ENCODE data around the gene CABCOCO1. TPM values are rescaled to one million over a fixed set of nuclear protein-coding genes. Genes with fewer than 3 reads are reported as not detected.
"Not testable (repeated sequence)": the region's sequence is repeated elsewhere in the genome, so short reads cannot be mapped to it uniquely, and the experiment has no call there.

The CABCOCO1 gene
- total RNA-seq, 1 donor from 2014 or later, result 0.35 TPM

DNA sequence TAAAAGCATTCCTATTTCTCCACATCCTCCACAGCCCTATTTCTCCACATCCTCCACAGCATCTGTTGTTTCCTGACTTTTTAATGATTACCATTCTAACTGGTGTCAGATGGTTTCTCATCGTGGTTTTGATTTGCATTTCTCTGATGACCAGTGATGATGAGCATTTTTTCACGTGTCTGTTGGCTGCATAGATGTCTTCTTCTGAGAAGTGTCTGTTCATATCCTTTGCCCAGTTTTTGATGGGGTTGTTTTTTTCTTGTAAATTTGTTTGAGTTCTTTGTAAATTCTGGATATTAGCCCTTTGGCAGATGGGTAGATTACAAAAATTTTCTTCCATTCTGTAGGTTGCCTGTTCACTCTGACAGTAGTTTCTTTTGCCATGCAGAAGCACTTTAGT lies 49.4 kb downstream of the CABCOCO1 start:
- not testable (repeated sequence) for DNase-seq (ENCODE audit: low spot score)

DNA sequence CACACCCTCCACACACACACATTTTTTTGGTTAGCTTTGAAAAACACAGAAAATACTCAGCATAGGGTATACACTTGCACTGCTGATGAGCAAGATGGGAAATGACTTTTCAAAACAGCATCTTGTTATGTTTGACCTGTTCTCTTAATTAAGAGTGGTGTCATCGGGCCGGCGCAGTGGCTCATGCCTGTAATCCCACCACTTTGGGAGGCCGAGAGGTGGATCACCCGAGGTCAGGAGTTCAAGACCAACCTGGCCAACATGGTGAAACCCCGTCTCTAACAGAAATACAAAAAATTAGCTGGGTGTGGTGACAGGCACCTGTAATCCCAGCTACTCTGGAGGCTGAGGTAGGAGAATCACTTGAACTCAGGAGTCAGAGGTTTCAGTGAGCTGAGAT lies 56.7 kb downstream of the CABCOCO1 start:
- not testable (repeated sequence) for DNase-seq (ENCODE audit: low spot score)

DNA sequence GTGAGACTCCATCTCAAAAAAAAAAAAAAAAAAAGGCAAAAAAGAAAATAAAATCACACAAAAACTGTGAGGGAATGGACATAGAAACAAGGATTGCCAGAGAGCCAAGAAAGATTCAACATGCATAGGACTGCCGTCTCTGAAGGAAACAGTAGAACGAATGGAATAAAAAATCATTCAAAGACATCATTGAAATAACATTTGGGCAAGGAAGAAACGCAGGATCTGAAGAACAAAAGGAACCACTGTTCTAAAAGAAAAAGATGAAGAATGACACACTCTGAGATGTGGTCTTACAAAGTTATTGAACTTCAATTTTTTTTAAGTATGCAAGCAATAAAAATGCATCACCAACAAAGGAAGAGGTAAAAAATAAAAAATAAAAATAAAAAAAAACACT lies 57.2 kb downstream of the CABCOCO1 start:
- no peak for DNase-seq (ENCODE audit: low spot score)

DNA sequence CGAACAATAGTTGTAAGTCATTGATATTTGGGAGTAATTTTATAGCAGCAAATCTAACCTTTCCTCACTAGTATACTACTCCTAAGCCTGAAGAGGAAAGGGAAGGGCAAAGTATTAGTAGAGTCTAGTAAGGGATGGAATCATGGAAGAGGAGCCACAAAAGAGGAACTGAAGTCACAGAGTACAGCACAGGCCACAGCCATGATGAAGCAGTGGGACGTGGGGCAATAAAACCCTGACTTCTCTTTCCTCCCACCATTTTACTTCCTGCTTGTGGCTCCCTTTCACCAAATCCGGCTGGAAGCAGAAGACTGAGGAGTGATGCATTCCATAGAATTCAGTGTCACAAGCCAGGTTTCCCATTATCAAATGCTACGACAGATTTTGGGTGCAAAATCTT lies 58.7 kb downstream of the CABCOCO1 start:
- no peak for DNase-seq (ENCODE audit: low spot score)

DNA sequence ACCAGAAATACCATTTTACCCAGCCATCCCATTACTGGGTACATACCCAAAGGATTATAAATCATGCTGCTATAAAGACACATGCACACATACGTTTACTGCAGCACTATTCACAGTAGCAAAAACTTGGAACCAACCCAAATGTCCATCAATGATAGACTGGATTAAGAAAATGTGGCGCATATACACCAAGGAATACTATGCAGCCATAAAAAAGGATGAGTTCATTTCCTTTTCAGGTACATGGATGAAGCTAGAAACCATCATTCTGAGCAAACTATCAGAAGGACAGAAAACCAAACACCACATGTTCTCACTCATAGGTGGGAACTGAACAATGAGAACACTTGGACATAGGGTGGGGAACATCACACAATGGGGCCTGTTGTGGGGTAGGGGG lies 62.5 kb downstream of the CABCOCO1 start:
- not testable (repeated sequence) for DNase-seq (ENCODE audit: low spot score)

DNA sequence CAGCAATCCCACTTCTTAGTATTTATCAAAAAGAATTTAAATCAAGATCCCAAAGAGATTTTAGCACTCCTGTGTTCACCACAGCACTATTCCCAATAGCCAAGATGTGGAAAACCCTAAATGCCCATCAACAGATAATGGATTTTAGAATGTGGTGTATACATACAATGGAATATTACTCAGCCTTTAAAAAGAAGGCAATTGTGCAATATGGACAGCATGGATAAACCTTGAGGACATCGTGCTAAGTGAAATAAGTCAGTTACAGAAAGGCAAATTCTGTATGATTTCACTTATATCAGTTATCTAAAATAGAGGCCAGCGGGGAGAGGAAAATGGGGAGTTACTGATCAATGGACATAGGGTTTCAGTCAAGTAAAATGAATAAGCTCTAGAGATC lies 66.9 kb downstream of the CABCOCO1 start:
- no peak for DNase-seq (ENCODE audit: low spot score)

DNA sequence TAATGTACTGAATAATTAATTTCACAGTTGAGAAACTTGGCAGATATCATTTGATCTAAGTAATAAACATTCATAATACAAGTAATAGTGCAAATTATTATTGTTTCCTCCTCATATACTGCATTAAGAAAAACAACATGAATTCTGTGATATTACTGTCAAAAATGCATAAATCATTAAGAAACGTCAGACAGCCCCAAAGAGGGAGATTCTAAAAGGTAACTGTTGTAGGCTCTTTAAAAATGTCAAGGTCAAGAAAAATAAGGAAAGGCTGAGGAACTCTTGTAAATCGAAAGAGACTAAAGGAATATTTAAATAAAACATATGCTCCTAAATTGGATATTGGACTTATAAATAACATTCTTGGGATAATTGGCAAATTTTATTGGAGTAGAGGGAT lies 67.9 kb downstream of the CABCOCO1 start:
- DNase-seq (ENCODE audit: low spot score), result no peak

DNA sequence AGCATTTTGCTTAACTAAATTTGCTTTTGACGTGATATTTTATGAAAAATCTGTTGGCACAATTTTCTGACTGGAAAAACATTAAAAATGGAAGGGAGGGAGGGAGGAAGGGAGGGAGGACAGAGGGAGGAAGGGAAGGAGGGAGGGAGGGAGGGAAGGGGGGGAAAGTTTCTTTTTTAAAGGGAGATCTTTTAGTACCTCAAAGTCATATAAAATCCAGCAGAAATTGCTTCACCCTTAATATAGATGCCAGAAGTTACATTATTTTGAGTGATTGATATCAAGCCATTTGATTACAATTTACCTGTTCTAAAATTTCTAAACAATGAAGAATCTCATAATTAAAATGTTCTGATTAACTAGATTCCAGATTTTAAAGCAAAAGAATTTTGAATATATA lies 68.9 kb downstream of the CABCOCO1 start:
- no peak for DNase-seq (ENCODE audit: low spot score)

DNA sequence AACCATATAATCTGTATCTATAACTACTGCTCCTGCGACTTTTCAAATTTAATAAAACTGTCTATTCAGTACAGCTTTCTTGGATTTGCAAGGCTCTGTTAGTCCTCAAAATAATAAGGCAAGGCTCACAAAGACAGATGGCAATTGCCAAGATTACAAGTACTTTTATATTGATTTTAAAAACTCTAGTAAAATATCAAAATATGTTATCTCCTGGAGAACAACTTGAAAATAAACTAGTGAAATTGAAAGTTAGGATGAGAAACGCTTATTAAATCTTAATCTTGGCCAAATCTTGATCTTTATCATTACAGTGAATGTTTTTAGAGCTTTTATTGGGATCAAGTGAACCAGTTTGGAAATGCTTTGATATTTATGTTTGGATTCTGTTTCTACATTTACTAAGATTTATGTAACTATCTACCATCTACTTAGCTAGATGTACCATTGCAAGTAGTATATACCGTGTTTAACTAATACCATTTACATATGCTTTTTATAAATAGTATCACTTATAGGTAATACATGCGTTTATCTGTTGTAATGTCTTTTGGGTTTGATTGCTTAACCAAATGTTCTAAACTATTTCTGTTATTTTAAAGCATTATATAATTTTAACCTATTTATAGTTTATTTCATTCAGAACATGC lies 70.0 kb downstream of the CABCOCO1 start:
- no peak for DNase-seq (ENCODE audit: low spot score)

DNA sequence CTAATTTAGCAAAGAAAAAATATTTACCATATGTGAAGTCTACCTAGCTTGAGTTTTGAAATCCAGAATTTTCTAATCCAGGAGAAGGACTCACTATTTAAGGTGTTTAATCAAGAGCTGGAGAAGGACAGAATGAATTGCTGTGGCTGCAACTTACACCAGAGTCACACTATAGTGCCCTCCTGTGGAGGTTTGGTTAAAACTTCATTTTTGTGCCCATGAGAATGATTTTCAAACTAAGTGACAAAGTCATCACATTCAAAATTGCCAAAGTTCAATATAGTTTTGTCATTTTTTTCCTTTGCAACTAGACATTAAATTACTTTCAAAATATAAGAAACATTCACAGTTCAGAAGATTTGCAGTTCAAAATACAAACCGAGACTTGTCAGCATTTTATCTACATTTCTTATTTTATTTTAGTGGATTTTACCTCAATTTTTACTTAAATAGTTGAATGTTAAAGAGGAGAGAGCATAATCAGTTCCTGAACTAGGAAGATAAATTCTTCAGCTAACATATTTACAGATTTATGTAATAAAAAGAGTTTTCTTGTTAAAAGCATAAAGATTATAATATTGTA lies 70.7 kb downstream of the CABCOCO1 start:
- DNase-seq (ENCODE audit: low spot score), result no peak

DNA sequence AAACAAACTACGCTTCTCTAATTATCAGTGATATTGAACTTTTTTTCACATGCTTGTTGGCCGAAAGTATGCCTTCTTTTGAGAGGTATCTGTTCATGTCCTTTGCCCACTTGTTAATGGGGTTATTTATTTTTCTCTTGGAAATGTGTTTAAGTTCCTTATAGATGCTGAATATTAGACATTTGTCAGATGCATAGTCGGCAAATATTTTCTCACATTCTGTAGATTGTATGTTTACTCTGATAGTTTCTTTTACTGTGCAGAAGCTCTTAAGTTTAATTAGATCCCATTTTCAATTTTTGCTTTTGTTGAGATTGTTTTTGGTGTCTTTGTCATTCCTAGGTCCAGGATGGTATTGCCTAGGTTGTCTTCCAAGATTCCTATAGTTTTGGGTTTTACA lies 73.2 kb downstream of the CABCOCO1 start:
- DNase-seq (ENCODE audit: low spot score), result no peak

DNA sequence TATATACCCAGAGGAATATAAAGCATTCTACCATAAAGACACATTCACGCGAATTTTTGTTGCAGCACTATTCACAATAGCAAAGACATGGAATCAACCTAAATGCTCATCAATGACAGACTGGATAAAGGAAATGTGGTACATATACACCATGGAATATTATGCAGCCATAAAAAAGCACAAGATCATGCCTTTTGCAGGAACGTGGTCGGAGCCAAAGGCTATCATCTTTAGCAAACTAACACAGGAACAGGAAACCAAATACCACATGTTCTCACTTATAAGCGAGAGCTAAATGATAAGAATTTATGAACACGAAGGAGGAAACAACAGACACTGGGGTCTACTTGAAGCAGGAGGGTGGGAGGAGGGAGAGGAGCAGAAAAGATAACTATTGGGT lies 74.7 kb downstream of the CABCOCO1 start:
- not testable (repeated sequence) for DNase-seq (ENCODE audit: low spot score)

DNA sequence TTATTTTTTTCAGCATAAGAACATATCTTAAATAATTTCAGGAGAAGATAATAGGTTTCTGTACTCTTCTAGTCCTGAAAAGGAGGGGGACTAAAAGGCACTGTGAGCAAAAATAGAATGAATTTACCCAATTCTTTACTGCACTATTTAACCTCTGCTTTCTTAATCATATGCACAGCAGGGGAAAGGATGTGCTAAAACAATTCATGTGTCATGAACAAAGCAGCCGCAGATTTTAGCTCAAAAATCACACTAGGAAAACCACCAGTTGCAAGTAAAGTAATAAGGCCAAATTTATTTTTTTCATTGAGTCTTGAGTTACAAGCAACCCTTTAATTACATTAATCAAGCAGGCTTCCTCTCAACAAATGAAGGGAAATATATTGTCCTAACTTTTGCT lies 80.1 kb downstream of the CABCOCO1 start:
- no peak for DNase-seq (ENCODE audit: low spot score)

DNA sequence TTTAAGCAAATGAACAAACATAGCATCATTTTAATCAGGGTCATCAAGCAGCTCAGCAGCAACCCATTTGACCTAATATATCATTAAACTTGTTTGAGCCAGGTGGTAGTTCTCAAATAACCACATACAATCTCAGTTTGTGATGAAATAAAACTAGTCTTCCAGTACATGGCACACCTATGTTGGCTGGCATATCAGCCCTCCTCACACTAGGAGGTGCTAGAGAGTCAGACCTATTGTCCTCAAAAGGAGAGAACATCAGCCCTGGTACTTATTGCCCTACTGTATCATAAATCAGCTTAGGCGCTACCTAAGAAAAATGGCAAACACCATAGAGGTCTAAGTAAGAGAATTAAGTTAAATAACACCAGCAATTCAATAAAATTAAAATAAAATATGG lies 81.7 kb downstream of the CABCOCO1 start:
- DNase-seq (ENCODE audit: low spot score), result no peak

DNA sequence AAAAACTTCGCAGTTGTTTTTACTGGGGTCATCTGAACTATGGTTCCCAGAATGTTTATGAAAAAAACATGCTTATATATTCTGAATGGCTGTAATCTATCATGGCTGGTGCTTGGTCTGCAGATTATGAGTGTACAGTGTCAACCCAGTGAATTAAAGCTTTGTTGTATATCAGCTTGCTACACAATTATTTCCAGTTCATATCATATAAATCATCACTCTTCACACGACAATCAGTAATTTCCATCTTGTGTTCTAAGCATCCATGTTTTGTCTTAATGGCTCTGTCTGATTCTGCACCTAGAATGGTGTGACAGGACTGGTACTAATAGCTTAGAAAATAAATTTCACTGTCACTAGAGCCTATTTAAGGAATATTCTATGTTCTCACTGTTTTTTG lies 83.6 kb downstream of the CABCOCO1 start:
- DNase-seq (ENCODE audit: low spot score), result no peak

DNA sequence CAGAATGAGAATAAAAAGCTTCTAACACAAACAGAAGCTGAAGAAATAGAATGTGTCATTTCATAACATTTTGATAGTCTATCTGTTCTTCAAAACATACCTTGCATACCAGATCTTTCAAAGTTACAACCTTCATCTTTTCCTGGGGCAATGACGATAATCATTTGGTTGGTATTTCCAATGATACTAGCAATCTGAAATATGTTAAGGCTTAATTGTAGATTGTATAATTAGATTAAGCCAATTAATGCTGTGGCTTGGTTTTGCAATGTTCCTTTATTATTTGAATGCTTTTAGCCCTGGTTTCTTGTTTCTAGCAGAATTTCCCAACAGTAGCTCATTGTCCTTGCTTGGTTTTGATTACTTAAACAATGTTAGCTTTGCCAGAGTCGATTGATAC lies 84.6 kb downstream of the CABCOCO1 start:
- DNase-seq (ENCODE audit: low spot score), result no peak

DNA sequence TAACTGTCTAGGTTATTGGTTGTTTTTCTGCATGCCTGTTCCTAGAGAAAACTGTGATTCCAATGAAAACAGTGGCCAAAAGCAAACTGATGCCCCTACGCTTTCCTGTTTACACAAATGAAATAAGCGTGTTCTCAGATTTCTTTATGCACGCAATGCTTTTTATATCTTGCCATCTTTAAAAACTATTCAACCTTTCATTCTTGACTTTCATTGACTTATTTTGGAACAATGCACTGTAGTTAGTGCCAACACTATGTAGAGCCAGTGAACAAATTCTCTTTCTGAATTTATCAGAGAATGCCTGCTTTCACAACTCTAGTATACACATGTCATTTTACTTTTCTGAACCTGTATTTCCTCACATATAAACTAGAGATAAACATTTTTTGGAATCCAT lies 86.6 kb downstream of the CABCOCO1 start:
- no peak for DNase-seq (ENCODE audit: low spot score)

DNA sequence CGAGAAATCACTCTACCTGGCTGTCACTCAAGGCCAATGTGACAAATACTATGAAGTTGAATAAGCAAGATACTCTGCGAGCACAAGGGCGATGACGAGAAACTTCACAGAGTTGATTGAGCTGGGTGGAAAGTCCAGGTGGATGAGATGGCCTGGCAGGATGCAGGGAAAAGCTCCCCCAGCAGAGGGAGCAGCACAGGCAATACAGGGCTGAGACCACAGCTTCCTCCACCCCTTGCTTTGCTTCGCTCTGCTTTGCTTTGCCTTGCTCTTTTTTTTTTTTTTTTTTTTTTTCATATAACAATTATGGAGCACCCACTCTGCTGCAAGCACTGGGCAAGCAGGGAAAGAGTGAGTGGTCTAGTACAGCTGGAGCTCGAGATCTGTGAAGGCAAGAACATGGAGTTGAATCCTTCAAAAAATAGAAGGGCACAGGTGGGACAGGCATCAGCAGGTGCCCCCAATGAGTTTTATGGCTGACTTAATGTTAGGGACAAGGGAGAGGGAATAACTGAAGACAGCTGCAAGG lies 88.3 kb downstream of the CABCOCO1 start:
- DNase-seq (ENCODE audit: low spot score), result no peak

DNA sequence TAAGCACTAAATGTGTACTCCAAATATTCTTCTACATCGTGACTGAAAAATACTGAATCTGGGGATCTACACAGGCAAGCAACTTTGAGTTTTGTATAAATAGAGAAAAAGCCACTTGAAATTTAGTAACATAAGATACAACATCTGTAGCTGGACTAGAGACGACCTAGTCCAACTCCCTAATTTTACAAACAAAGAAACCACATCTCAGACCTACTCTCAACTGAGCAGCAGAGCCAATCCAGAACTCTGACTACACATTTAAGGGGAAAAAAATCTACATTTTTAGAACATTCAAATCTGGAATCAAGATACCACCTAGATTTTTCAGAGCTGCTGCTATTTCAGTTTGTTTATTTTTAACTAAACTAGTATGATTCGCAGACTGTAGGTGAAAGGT lies 88.9 kb downstream of the CABCOCO1 start:
- DNase-seq (ENCODE audit: low spot score), result no peak

DNA sequence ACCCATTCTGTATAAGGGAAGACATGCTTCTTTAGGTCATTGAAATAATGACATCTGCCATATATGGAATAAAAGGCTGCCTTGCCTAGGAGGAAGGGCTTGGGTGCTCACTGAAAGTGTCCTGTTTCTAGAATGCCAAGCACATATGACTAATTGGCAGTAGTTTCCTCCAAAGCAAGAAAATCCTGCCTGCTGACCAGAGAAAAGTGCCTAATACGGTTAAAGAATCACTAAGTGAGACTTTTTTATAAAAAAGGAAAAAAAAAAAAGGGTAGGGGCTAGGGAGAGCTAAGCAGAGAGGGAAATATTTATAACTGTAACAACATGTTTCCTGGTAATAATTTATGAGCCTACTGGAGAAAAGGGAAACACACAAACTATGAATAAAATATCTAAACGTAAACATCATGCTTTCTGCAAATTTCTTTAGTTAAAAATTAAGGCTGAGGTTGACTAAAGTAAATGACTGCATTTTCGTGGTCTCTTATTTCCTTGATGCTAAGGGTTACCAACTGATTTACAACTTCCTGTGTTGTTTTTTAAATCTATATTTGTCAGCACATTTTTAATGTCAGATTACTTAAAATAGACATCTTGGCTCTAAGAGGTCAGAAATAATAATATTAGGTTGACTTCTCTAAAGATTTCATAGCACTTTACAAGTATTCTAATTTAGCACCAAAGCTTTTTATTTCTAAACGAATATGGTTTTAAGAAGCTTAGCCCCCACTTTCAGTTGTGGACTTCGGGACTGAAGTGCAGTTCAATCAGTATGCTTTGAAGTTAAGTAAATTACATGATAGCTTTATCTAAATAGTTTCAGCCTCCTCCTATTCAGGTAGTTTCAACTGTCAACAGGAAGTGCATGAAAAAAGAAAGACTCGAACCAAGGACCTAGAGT lies 89.6 kb downstream of the CABCOCO1 start:
- no peak for DNase-seq (ENCODE audit: low spot score)

DNA sequence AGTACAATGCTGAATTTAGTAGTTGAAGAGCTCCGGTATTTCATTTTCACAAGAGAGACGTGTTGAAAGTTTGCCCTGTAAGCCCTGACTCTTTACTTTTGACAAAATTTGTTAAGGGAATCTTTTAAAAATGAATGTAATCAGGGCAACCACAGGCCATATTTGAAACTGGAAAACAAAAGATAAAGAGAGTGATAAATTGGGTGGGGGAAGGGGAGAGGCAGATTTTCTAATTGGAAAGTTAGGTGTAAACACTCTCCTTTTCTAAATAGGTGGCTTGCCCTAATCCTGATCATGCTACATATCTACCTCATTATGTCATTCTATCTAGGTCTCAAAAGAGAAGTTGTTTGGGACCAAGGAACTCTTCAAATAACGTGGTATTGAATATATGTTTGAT lies 90.7 kb downstream of the CABCOCO1 start:
- no peak for DNase-seq (ENCODE audit: low spot score)
